Loucy (cell line): ENCODE results near the gene ARHGAP22.

Source experiments
- H2AFZ ChIP-seq: fragments of 200-600 bp; sonication (generic); 2 replicates; pipeline ENCODE4 v1.6.0; 2016; ENCODE audit warnings: antibody characterized with exemption, mild to moderate bottlenecking, low read length, moderate library complexity
- H3F3A ChIP-seq: fragments of 200-600 bp; 2 replicates; pipeline ENCODE4 v1.6.0; 2016; ENCODE audit warnings: antibody characterized with exemption, low read depth, mild to moderate bottlenecking
- H3K27me3 ChIP-seq: fragments of 200-600 bp; sonication (generic); 2 replicates; pipeline ENCODE4 v1.6.1; 2014; ENCODE audit warnings: low read length, mild to moderate bottlenecking; ENCODE audit not compliant: insufficient read depth, poor library complexity, severe bottlenecking
- H3K36me3 ChIP-seq: fragments of 200-600 bp; sonication (generic); 2 replicates; pipeline ENCODE4 v1.6.1; 2016; ENCODE audit warnings: low read length; ENCODE audit not compliant: insufficient read depth
- H3K4me1 ChIP-seq: fragments of 200-600 bp; sonication (generic); 2 replicates; pipeline ENCODE4 v1.5.1; 2014; ENCODE audit warnings: low read length, mild to moderate bottlenecking; ENCODE audit not compliant: insufficient read depth, poor library complexity, severe bottlenecking
- H3K4me2 ChIP-seq: fragments of 200-600 bp; sonication (generic); 2 replicates; pipeline ENCODE4 v1.6.0; 2014; ENCODE audit warnings: antibody characterized with exemption, low read length, low read depth, mild to moderate bottlenecking; ENCODE audit not compliant: poor library complexity, severe bottlenecking
- H3K4me3 ChIP-seq: fragments of 200-600 bp; sonication (generic); 2 replicates; pipeline ENCODE4 v1.5.1; 2014; ENCODE audit warnings: low read length, mild to moderate bottlenecking, mixed read lengths; ENCODE audit not compliant: poor library complexity, severe bottlenecking
- H3K79me2 ChIP-seq: fragments of 200-600 bp; sonication (generic); 2 replicates; pipeline ENCODE4 v1.6.1; 2014; ENCODE audit warnings: low read length; ENCODE audit not compliant: insufficient read depth
- H3K9ac ChIP-seq: fragments of 200-600 bp; sonication (generic); 2 replicates; pipeline ENCODE4 v1.6.0; 2014; ENCODE audit warnings: mild to moderate bottlenecking, low read depth, low read length, moderate library complexity; ENCODE audit not compliant: poor library complexity, severe bottlenecking
- H3K9me2 ChIP-seq: fragments of 200-600 bp; sonication (generic); replicated peaks from 2 replicates; pipeline ENCODE4 v1.6.1; 2016; ENCODE audit warnings: low read depth, low read length, mixed read lengths
- H3K9me3 ChIP-seq: fragments of 200-600 bp; sonication (generic); 2 replicates; pipeline ENCODE4 v1.6.1; 2014; ENCODE audit warnings: mild to moderate bottlenecking, antibody characterized with exemption, low read length, low read depth; ENCODE audit not compliant: insufficient read depth
- H4K20me1 ChIP-seq: fragments of 200-600 bp; sonication (generic); 2 replicates; pipeline ENCODE4 v1.6.0; 2014; ENCODE audit warnings: antibody characterized with exemption, low read length, mild to moderate bottlenecking; ENCODE audit not compliant: insufficient read depth, poor library complexity, severe bottlenecking
- CTCF ChIP-seq: fragments of 200-600 bp; sonication (generic); conservative IDR thresholded peaks from 2 replicates; pipeline ENCODE4 v1.5.1; 2014; ENCODE audit warnings: mild to moderate bottlenecking, antibody characterized with exemption, low read length
- EZH2phosphoT487 ChIP-seq: fragments of 200-600 bp; IDR thresholded peaks from 2 replicates; pipeline ENCODE4 v1.6.1; 2018; ENCODE audit warnings: antibody characterized with exemption, mild to moderate bottlenecking, moderate library complexity, borderline replicate concordance

ARHGAP22 gene

GRCh38 chr10:48527756-48528155 lies 77.1 kb downstream of the ARHGAP22 start:
- TF ChIP-seq CTCF (no peak), EZH2phosphoT487 (no peak)
- Histone ChIP-seq H3K9me2 (no peaks in the 10 kb centered on the region), H3K4me3 (no peak overlapping the region), H3K9ac (no peak overlapping the region), H3K27me3 (no peaks in the 10 kb centered on the region), H2AFZ (no peak overlapping the region), H3K79me2 (no peaks in the 10 kb centered on the region), H3F3A (no peaks in the 10 kb centered on the region), H4K20me1 (no peaks in the 10 kb centered on the region), H3K4me2 (no peak overlapping the region), H3K36me3 (no peaks in the 10 kb centered on the region), H3K4me1 (no peaks in the 10 kb centered on the region), H3K9me3 (no peaks in the 10 kb centered on the region)

- no peaks in the 10 kb centered on the region for H3K9me3 ChIP-seq
- H2AFZ ChIP-seq: no peak overlapping the region
- no peaks in the 10 kb centered on the region for H3K79me2 ChIP-seq
- no peaks in the 10 kb centered on the region for H3F3A ChIP-seq
- no peak overlapping the region for H3K4me3 ChIP-seq
- no peaks in the 10 kb centered on the region for H3K27me3 ChIP-seq
- H3K9ac ChIP-seq: no peak overlapping the region
- TF ChIP-seq EZH2phosphoT487 (no peak), CTCF (no peak)
- no peaks in the 10 kb centered on the region for H4K20me1 ChIP-seq
- H3K4me2 ChIP-seq: no peak overlapping the region
- H3K4me1 ChIP-seq: no peaks in the 10 kb centered on the region
- no peaks in the 10 kb centered on the region for H3K36me3 ChIP-seq
- no peaks in the 10 kb centered on the region for H3K9me2 ChIP-seq
Measured at GRCh38 chr10:48526846-48527505, 77.9 kb downstream of the ARHGAP22 start.

- H3K36me3 ChIP-seq: no peaks in the 10 kb centered on the region
- H3K79me2 ChIP-seq: no peaks in the 10 kb centered on the region
- H3K4me3 ChIP-seq: no peak overlapping the region
- H3K9ac ChIP-seq: no peak overlapping the region
- H3F3A ChIP-seq: no peaks in the 10 kb centered on the region
- no peaks in the 10 kb centered on the region for H3K9me2 ChIP-seq
- no peak overlapping the region for H3K4me2 ChIP-seq
- H3K4me1 ChIP-seq: peaks cover 4% of the 10 kb centered on the region
- TF ChIP-seq CTCF (no peak), EZH2phosphoT487 (no peak)
- H2AFZ ChIP-seq: no peak overlapping the region
- no peaks in the 10 kb centered on the region for H3K27me3 ChIP-seq
- H3K9me3 ChIP-seq: no peaks in the 10 kb centered on the region
- H4K20me1 ChIP-seq: no peaks in the 10 kb centered on the region
Measured at GRCh38 chr10:48526011-48526821, 78.7 kb downstream of the ARHGAP22 start.
